Endothelial cell of umbilical vein (primary cell): ENCODE results near the gene DALRD3. TPM values are rescaled to one million over a fixed set of nuclear protein-coding genes. Genes with fewer than 3 reads are reported as not detected.
A peak's percentile ranks its signal among the peaks of the same experiment; 100 is the strongest.

Experiments
- BruUV-seq: library from RNA; stranded (reverse); fragments of 400-500 nt; replicated peaks from 2 replicates; lab custom pipeline; 2021; lab: Mats Ljungman, UMichigan
- CTCF ChIA-PET: fragments of 300-600, 350-600 bp; sonication (Branson Sonifier 250); formaldehyde crosslinking; loops from one replicate; lab custom pipeline; 2021; ENCODE audit warnings: antibody characterized with exemption, inconsistent platforms; lab: Charles Lee
- POLR2A ChIA-PET: fragments of 300-600, 350-600 bp; sonication (Branson Sonifier 250); formaldehyde crosslinking; loops from one replicate; lab custom pipeline; 2021; ENCODE audit warnings: antibody characterized with exemption, inconsistent platforms; lab: Charles Lee
- DNase-seq: peaks from one replicate; pipeline ENCODE4 v3.0.0-alpha.2; 2011; ENCODE audit warnings: low read depth, low spot score
- FAIRE-seq: peaks from 2 replicates; lab custom pipeline; 2011; peaks lifted over from hg19 to GRCh38; lab: Jason Lieb, UNC
- H2AFZ ChIP-seq: 2 replicates; pipeline ENCODE4 v1.6.0; 2012; ENCODE audit warnings: low read depth, low read length, control low read depth, inconsistent platforms
- H3K27ac ChIP-seq: 2 replicates; pipeline ENCODE4 v1.5.1; 2011; ENCODE audit warnings: low read depth, mild to moderate bottlenecking, control low read depth, low read length, moderate library complexity; ENCODE audit not compliant: insufficient read depth
- H3K27me3 ChIP-seq, 2 experiments: 2 replicates each; pipeline versions ENCODE4 v1.6.0 to v1.6.1; 2011; ENCODE audit warnings: low read length in 2 of 2, mixed read lengths in 1 of 2; ENCODE audit not compliant: control insufficient read depth in 2 of 2, insufficient read depth in 2 of 2
- H3K36me3 ChIP-seq, 2 experiments: 2 replicates in 1 of 2; 3 replicates in 1 of 2; pipeline ENCODE4 v1.5.1; 2011; ENCODE audit warnings: low read length in 2 of 2, mild to moderate bottlenecking in 1 of 2, moderate library complexity in 1 of 2; ENCODE audit not compliant: control insufficient read depth in 2 of 2, insufficient read depth in 2 of 2; ENCODE audit errors: extremely low read depth in 1 of 2
- H3K4me1 ChIP-seq: 3 replicates; pipeline ENCODE4 v1.5.1; 2011; ENCODE audit warnings: mild to moderate bottlenecking, low read length; ENCODE audit not compliant: control insufficient read depth, insufficient read depth; ENCODE audit errors: extremely low read depth
- H3K4me2 ChIP-seq: 2 replicates; pipeline ENCODE4 v1.6.1; 2011; ENCODE audit warnings: low read length, control low read depth, mixed read lengths; ENCODE audit not compliant: insufficient read depth
- H3K4me3 ChIP-seq, 3 experiments: fragments of 200-600 bp in 1 of 3; sonication (generic), shearing (Covaris generic) in 1 of 3; replicated peaks in 1 of 3; 2 replicates each; pipeline ENCODE4 v1.5.1; 2011 to 2016; ENCODE audit warnings: control low read depth in 3 of 3, low read length in 3 of 3, mild to moderate bottlenecking in 2 of 3, inconsistent platforms in 1 of 3, low read depth in 1 of 3, moderate library complexity in 1 of 3; ENCODE audit not compliant: insufficient read depth in 1 of 3
- H3K79me2 ChIP-seq: 2 replicates; pipeline ENCODE4 v1.6.0; 2012; ENCODE audit warnings: low read length, inconsistent platforms; ENCODE audit not compliant: control insufficient read depth, insufficient read depth
- H3K9ac ChIP-seq: replicated peaks from 2 replicates; pipeline ENCODE3; 2011; ENCODE audit warnings: low read length, control low read depth; ENCODE audit not compliant: insufficient read depth; ENCODE audit errors: extremely low read depth
- H3K9me1 ChIP-seq: replicated peaks from 3 replicates; pipeline ENCODE4 v1.6.0; 2011; ENCODE audit warnings: mild to moderate bottlenecking, low read length; ENCODE audit not compliant: control insufficient read depth, insufficient read depth; ENCODE audit errors: extremely low read depth
- H3K9me3 ChIP-seq: replicated peaks from 2 replicates; pipeline ENCODE4 v1.5.1; 2012; ENCODE audit warnings: low read length, inconsistent platforms; ENCODE audit not compliant: control insufficient read depth, insufficient read depth
- H4K20me1 ChIP-seq: replicated peaks from 2 replicates; pipeline ENCODE3; 2011; ENCODE audit warnings: mild to moderate bottlenecking, low read length; ENCODE audit not compliant: control insufficient read depth, insufficient read depth; ENCODE audit errors: extremely low read depth
- GATA2 ChIP-seq: IDR thresholded peaks from 2 replicates; pipeline ENCODE4 v1.7.0; 2011; ENCODE audit warnings: low read depth, mild to moderate bottlenecking, moderate library complexity, mixed read lengths, low read length; ENCODE audit not compliant: insufficient read length, insufficient read depth
- JUN ChIP-seq: IDR thresholded peaks from 2 replicates; pipeline ENCODE4 v1.6.1; 2011; ENCODE audit warnings: borderline replicate concordance, low read depth; ENCODE audit not compliant: insufficient read length, insufficient read depth
- MAX ChIP-seq: IDR thresholded peaks from 2 replicates; pipeline ENCODE4 v1.6.1; 2011; ENCODE audit not compliant: insufficient read depth, insufficient read length
- POLR2A ChIP-seq: IDR thresholded peaks from 2 replicates; pipeline ENCODE4 v1.6.1; 2012; ENCODE audit warnings: low read depth, mild to moderate bottlenecking, control low read depth, low read length
- POLR2AphosphoS5 ChIP-seq: IDR thresholded peaks from 2 replicates; pipeline ENCODE4 v1.6.1; 2012; ENCODE audit warnings: low read depth, mild to moderate bottlenecking, control low read depth, low read length, moderate library complexity; ENCODE audit not compliant: insufficient read depth
- dilution Hi-C: fragments of 300-500 bp; cut with MboI; formaldehyde crosslinking; loops from one replicate; pipeline ENCODE4 v1.15.0; 2019; ENCODE audit warnings: low sequenced_read_pairs; ENCODE audit not compliant: extremely low pct_ligation_motif_present
- intact Hi-C: fragments of 100-400 bp; cut with micrococcal nuclease; formaldehyde crosslinking; loops from one replicate; pipeline ENCODE4 v1.10.0; 2022
- polyA plus RNA-seq, 4 experiments: library from polyadenylated mRNA; depleted of rRNA in 3 of 4; stranded (reverse) in 3 of 4; unstranded in 1 of 4; fragments of >200 nt; gene quantifications; 2 replicates each; pipeline versions ENCODE4 v1.2.1 to v1.2.3, GENCODE V29; 2011 to 2012; ENCODE audit warnings: missing spikeins in 1 of 4
- total RNA-seq: library from RNA; stranded (reverse); gene quantifications from 2 replicates; pipeline ENCODE4 v1.2.3, GENCODE V29; 2021

DALRD3 gene
- total and polyA plus RNA-seq, 2 donors (not counting 3 experiments of a cell fraction or from before 2014, with no cell fraction given) = 22.7 to 60.8 TPM

- H3K36me3 ChIP-seq = peaks cover 11 to 29% of the 10 kb centered on the region in 2 experiments
- H3K9me3 ChIP-seq = no peaks in the 10 kb centered on the region
- no peaks in the 10 kb centered on the region for H4K20me1 ChIP-seq
- no peaks in the 10 kb centered on the region for H3K9me1 ChIP-seq
- H3K4me1 ChIP-seq = peaks cover 31% of the 10 kb centered on the region
- peak overlapping the region; percentile 95 for H3K27ac ChIP-seq
- FAIRE-seq (no peak), DNase-seq (no peak)
- no TSS peak for BruUV-seq
- TF ChIP-seq MAX = no peak
- no peak for TF ChIP-seq GATA2
- H3K4me3 ChIP-seq = peak overlapping the region; percentile 56 to 59 (median 57)
- ChIA-PET POLR2A (interaction anchor here (0.6 to 3.8 kb wide), 6 partner anchors 8 to 353 kb away, joined by 4 to 19 read pairs (median 8); partner anchors contain the start of genes IMPDH2, QRICH1 and WDR6), CTCF (interaction anchor here (0.6 to 8.3 kb wide), 5 partner anchors 8 to 429 kb away, joined by 3 to 127 read pairs (median 18); partner anchors contain the start of genes P4HTM and WDR6)
- dilution Hi-C loops = no loop called here
- H3K27me3 ChIP-seq = no peaks in the 10 kb centered on the region
- peak overlapping the region; percentile 96 for H3K9ac ChIP-seq
- peak overlapping the region; percentile 54 for H3K4me2 ChIP-seq
- H3K79me2 ChIP-seq = peaks cover 29% of the 10 kb centered on the region
- no peak overlapping the region for H2AFZ ChIP-seq
- intact Hi-C loops = no loop called here
These were observed 1.6 kb upstream of the DALRD3 start for GRCh38 chr3:49019941-49020329.

GRCh38 chr3:49018707-49019006, 277 bp upstream of the DALRD3 start:
- CTCF ChIA-PET = interaction anchor here (8.3 kb wide), 1 partner anchor 31 kb away, joined by 127 read pairs; the partner anchor contains the start of gene P4HTM
- Histone ChIP-seq H3K9ac (peak overlapping the region; percentile 59), H3K79me2 (peaks cover 23% of the 10 kb centered on the region), H3K27ac (peak overlapping the region; percentile 36), H3K9me3 (no peaks in the 10 kb centered on the region), H3K27me3 (no peaks in the 10 kb centered on the region), H3K4me2 (peak overlapping the region; percentile 68), H4K20me1 (no peaks in the 10 kb centered on the region), H3K36me3 (peaks cover 5 to 30% of the 10 kb centered on the region in 2 experiments), H3K4me1 (peaks cover 31% of the 10 kb centered on the region), H3K9me1 (no peaks in the 10 kb centered on the region), H3K4me3 (peak overlapping the region; percentile 69 to 78 (median 70)), H2AFZ (peak overlapping the region; percentile 56)
- intact Hi-C loops = no loop called here
- dilution Hi-C loops = no loop called here
- no peak for DNase-seq
- POLR2A ChIA-PET = interaction anchor here (4.2 kb wide), 1 partner anchor 11 kb away, joined by 17 read pairs; the partner anchor contains the start of gene WDR6
- TF ChIP-seq POLR2A (peak; percentile 22), MAX (no peak), JUN (no peak), POLR2AphosphoS5 (no peak)
- no peak for FAIRE-seq
- BruUV-seq = no TSS peak
